Naive B cell (primary cell): ENCODE results near the gene TSEN2. TPM values are rescaled to one million over a fixed set of nuclear protein-coding genes. Genes with fewer than 3 reads are reported as not detected.
A peak's percentile ranks its signal among the peaks of the same experiment; 100 is the strongest.
"Not testable (repeated sequence)": the region's sequence is repeated elsewhere in the genome, so short reads cannot be mapped to it uniquely, and the experiment has no call there.

Experiments
- ATAC-seq, 2 donors: fragments of 150-1000 bp; cut with Tn5 transposase; 2 replicates each; pipeline ENCODE4 v1.10.0; 2021; ENCODE audit warnings: low read depth in 2 of 2, mild to moderate bottlenecking in 2 of 2, moderate library complexity in 2 of 2
- DNase-seq: peaks from one replicate; pipeline ENCODE4 v3.0.0; 2022
- H3K27ac Mint-ChIP-seq, 6 donors: one replicate each; pipeline ENCODE4 v1.8.0; 2020 to 2022; ENCODE audit warnings: mild to moderate bottlenecking in 6 of 6, mixed read lengths in 6 of 6, moderate library complexity in 5 of 6, inconsistent platforms in 2 of 6
- H3K27me3 Mint-ChIP-seq, 3 donors: one replicate each; pipeline ENCODE4 v1.8.0; 2021 to 2022; ENCODE audit warnings: mixed read lengths in 3 of 3, mild to moderate bottlenecking in 1 of 3
- H3K36me3 Mint-ChIP-seq, 2 donors: one replicate each; pipeline ENCODE4 v1.8.0; 2020 to 2022; ENCODE audit warnings: mixed read lengths in 2 of 2, inconsistent platforms in 1 of 2, mild to moderate bottlenecking in 1 of 2
- H3K4me1 Mint-ChIP-seq, 3 donors: one replicate each; pipeline ENCODE4 v1.8.0; 2020 to 2022; ENCODE audit warnings: mixed read lengths in 3 of 3, inconsistent platforms in 1 of 3, mild to moderate bottlenecking in 1 of 3, moderate library complexity in 1 of 3
- H3K4me3 Mint-ChIP-seq, 8 donors: one replicate each; pipeline ENCODE4 v1.8.0; 2020 to 2022; ENCODE audit warnings: mild to moderate bottlenecking in 8 of 8, mixed read lengths in 8 of 8, moderate library complexity in 8 of 8, inconsistent platforms in 2 of 8
- H3K9me3 Mint-ChIP-seq, 7 donors: one replicate each; pipeline ENCODE4 v1.8.0; 2020 to 2022; ENCODE audit warnings: mixed read lengths in 7 of 7, mild to moderate bottlenecking in 5 of 7, inconsistent platforms in 2 of 7, moderate library complexity in 1 of 7
- polyA plus RNA-seq, 6 donors: library from polyadenylated mRNA; unstranded; fragments of 300-500 nt; fragmentation: Illumina TruSeq; gene quantifications; one replicate each; pipeline ENCODE4 v1.2.3, GENCODE V29; 2021; ENCODE audit warnings: low read depth in 6 of 6

The TSEN2 gene
- polyA plus RNA-seq, 6 donors from 2014 or later = 6.6 to 16.1 (median 11.4) TPM

GRCh38 chr3:12457380-12457779 lies 26.9 kb upstream of the TSEN2 start:
- H3K4me3 Mint-ChIP-seq, DNase-seq, H3K9me3 Mint-ChIP-seq, H3K4me1 Mint-ChIP-seq, ATAC-seq, H3K36me3 Mint-ChIP-seq: not testable (repeated sequence)
- Mint-ChIP-seq H3K27me3 (peaks cover 0 to 32% (median 10%) of the 10 kb centered on the region in 3 donors), H3K27ac (peak overlapping the region in 2 of 6 donors; percentile 44 to 72)

- peaks cover 0 to 7% of the 10 kb centered on the region in 2 donors for H3K36me3 Mint-ChIP-seq
- ATAC-seq (no peak), DNase-seq (no peak)
- H3K27ac Mint-ChIP-seq = no peak overlapping the region
- H3K4me1 Mint-ChIP-seq = peaks cover 0 to 4% (median 3%) of the 10 kb centered on the region in 3 donors
- no peaks in the 10 kb centered on the region for H3K9me3 Mint-ChIP-seq
- H3K4me3 Mint-ChIP-seq = no peak overlapping the region
- peaks cover 0 to 32% (median 10%) of the 10 kb centered on the region in 3 donors for H3K27me3 Mint-ChIP-seq
Measured at GRCh38 chr3:12458901-12459300, 25.4 kb upstream of the TSEN2 start.

- H3K4me1 Mint-ChIP-seq = peaks cover 0 to 4% (median 3%) of the 10 kb centered on the region in 3 donors
- DNase-seq (no peak), ATAC-seq (no peak)
- H3K27me3 Mint-ChIP-seq = peaks cover 4 to 32% (median 10%) of the 10 kb centered on the region in 3 donors
- no peak overlapping the region for H3K4me3 Mint-ChIP-seq
- H3K27ac Mint-ChIP-seq = no peak overlapping the region
- H3K36me3 Mint-ChIP-seq = peaks cover 0 to 7% of the 10 kb centered on the region in 2 donors
- no peaks in the 10 kb centered on the region for H3K9me3 Mint-ChIP-seq
Measured at GRCh38 chr3:12460127-12460526, 24.2 kb upstream of the TSEN2 start.

GRCh38 chr3:12461097-12461649 lies 23.1 kb upstream of the TSEN2 start:
- H3K4me1 Mint-ChIP-seq = peaks cover 0 to 4% (median 3%) of the 10 kb centered on the region in 3 donors
- H3K36me3 Mint-ChIP-seq = peaks cover 0 to 7% of the 10 kb centered on the region in 2 donors
- no peak overlapping the region for H3K27ac Mint-ChIP-seq
- H3K9me3 Mint-ChIP-seq = no peaks in the 10 kb centered on the region
- no peak for DNase-seq
- H3K27me3 Mint-ChIP-seq = peaks cover 4 to 32% (median 9%) of the 10 kb centered on the region in 3 donors
- no peak overlapping the region for H3K4me3 Mint-ChIP-seq
- ATAC-seq = no peak

GRCh38 chr3:12462159-12462947 lies 21.9 kb upstream of the TSEN2 start:
- no peak overlapping the region for H3K4me3 Mint-ChIP-seq
- peak overlapping the region in 1 of 6 donors; percentile 79 for H3K27ac Mint-ChIP-seq
- H3K27me3 Mint-ChIP-seq = peaks cover 4 to 21% (median 6%) of the 10 kb centered on the region in 3 donors
- peaks cover 0 to 7% of the 10 kb centered on the region in 2 donors for H3K36me3 Mint-ChIP-seq
- DNase-seq (no peak), ATAC-seq (no peak)
- H3K9me3 Mint-ChIP-seq = no peaks in the 10 kb centered on the region
- H3K4me1 Mint-ChIP-seq = peaks cover 0 to 4% (median 3%) of the 10 kb centered on the region in 3 donors

GRCh38 chr3:12463686-12464085 lies 20.6 kb upstream of the TSEN2 start:
- Mint-ChIP-seq H3K27me3 (peaks cover 4 to 19% (median 5%) of the 10 kb centered on the region in 3 donors), H3K9me3 (no peaks in the 10 kb centered on the region), H3K36me3 (peaks cover 0 to 7% of the 10 kb centered on the region in 2 donors), H3K4me3 (no peak overlapping the region), H3K4me1 (peaks cover 0 to 4% (median 3%) of the 10 kb centered on the region in 3 donors), H3K27ac (no peak overlapping the region)
- ATAC-seq (no peak), DNase-seq (no peak)

- Mint-ChIP-seq H3K9me3 (no peaks in the 10 kb centered on the region), H3K36me3 (peaks cover 0 to 7% of the 10 kb centered on the region in 2 donors), H3K4me3 (no peak overlapping the region), H3K4me1 (peaks cover 0 to 4% (median 3%) of the 10 kb centered on the region in 3 donors), H3K27me3 (peaks cover 4 to 21% (median 6%) of the 10 kb centered on the region in 3 donors), H3K27ac (no peak overlapping the region)
- no peak for DNase-seq
- ATAC-seq = no peak
Measured at GRCh38 chr3:12464181-12464580, 20.1 kb upstream of the TSEN2 start.

- Mint-ChIP-seq H3K9me3 (no peaks in the 10 kb centered on the region), H3K4me1 (peaks cover 0 to 4% (median 3%) of the 10 kb centered on the region in 3 donors), H3K4me3 (no peak overlapping the region), H3K27me3 (peaks cover 4 to 19% (median 6%) of the 10 kb centered on the region in 3 donors), H3K36me3 (peaks cover 0 to 7% of the 10 kb centered on the region in 2 donors), H3K27ac (no peak overlapping the region)
- no peak for DNase-seq
- no peak for ATAC-seq
Measured at GRCh38 chr3:12465151-12465835, 19.0 kb upstream of the TSEN2 start.

- peak overlapping the region in 1 of 8 donors; percentile 73 for H3K4me3 Mint-ChIP-seq
- ATAC-seq (no peak), DNase-seq (no peak)
- no peak overlapping the region for H3K27ac Mint-ChIP-seq
- H3K27me3 Mint-ChIP-seq = peaks cover 4 to 14% (median 6%) of the 10 kb centered on the region in 3 donors
- peaks cover 0 to 4% (median 3%) of the 10 kb centered on the region in 3 donors for H3K4me1 Mint-ChIP-seq
- H3K9me3 Mint-ChIP-seq = no peaks in the 10 kb centered on the region
- H3K36me3 Mint-ChIP-seq = peaks cover 0 to 3% of the 10 kb centered on the region in 2 donors
Measured at GRCh38 chr3:12465836-12466225, 18.4 kb upstream of the TSEN2 start.

- Mint-ChIP-seq H3K4me1 (no peaks in the 10 kb centered on the region), H3K9me3 (no peaks in the 10 kb centered on the region), H3K27ac (no peak overlapping the region), H3K27me3 (peaks cover 9 to 15% (median 9%) of the 10 kb centered on the region in 3 donors), H3K36me3 (no peaks in the 10 kb centered on the region), H3K4me3 (no peak overlapping the region)
- ATAC-seq = no peak
- no peak for DNase-seq
Measured at GRCh38 chr3:12467746-12468145, 16.5 kb upstream of the TSEN2 start.

- no peak for DNase-seq
- no peak overlapping the region for H3K27ac Mint-ChIP-seq
- ATAC-seq = no peak
- H3K36me3 Mint-ChIP-seq = no peaks in the 10 kb centered on the region
- H3K27me3 Mint-ChIP-seq = peaks cover 9 to 15% (median 9%) of the 10 kb centered on the region in 3 donors
- no peak overlapping the region for H3K4me3 Mint-ChIP-seq
- no peaks in the 10 kb centered on the region for H3K4me1 Mint-ChIP-seq
- H3K9me3 Mint-ChIP-seq = no peaks in the 10 kb centered on the region
Measured at GRCh38 chr3:12468276-12468675, 16.0 kb upstream of the TSEN2 start.

GRCh38 chr3:12468757-12469156 lies 15.5 kb upstream of the TSEN2 start:
- no peak overlapping the region for H3K4me3 Mint-ChIP-seq

GRCh38 chr3:12469222-12469621 lies 15.1 kb upstream of the TSEN2 start:
- H3K27ac Mint-ChIP-seq, H3K4me1 Mint-ChIP-seq, H3K9me3 Mint-ChIP-seq, ATAC-seq, DNase-seq, H3K4me3 Mint-ChIP-seq, H3K36me3 Mint-ChIP-seq: not testable (repeated sequence)
- peaks cover 7 to 20% (median 9%) of the 10 kb centered on the region in 3 donors for H3K27me3 Mint-ChIP-seq

More at GRCh38 chr3:12468757-12469156, 15.5 kb upstream of the TSEN2 start:
- no peak for DNase-seq
- H3K36me3 Mint-ChIP-seq = no peaks in the 10 kb centered on the region
- no peaks in the 10 kb centered on the region for H3K4me1 Mint-ChIP-seq
- no peak overlapping the region for H3K27ac Mint-ChIP-seq
- H3K27me3 Mint-ChIP-seq = peaks cover 9 to 19% (median 9%) of the 10 kb centered on the region in 3 donors
- H3K9me3 Mint-ChIP-seq = no peaks in the 10 kb centered on the region
- ATAC-seq = no peak
